HG02840 (cell line): ENCODE measurements around the gene TOMT.
"Not testable (repeated sequence)": the region's sequence is repeated elsewhere in the genome, so short reads cannot be mapped to it uniquely, and the experiment has no call there.

Experiments used
- ATAC-seq: cut with Tn5 transposase; IDR thresholded peaks from one replicate; pipeline ENCODE4 v1.9.1; 2021; ENCODE audit warnings: mild to moderate bottlenecking, moderate library complexity, moderate number of reproducible peaks; ENCODE audit not compliant: unreplicated experiment, low FRiP score

Gene TOMT

GRCh38 chr11:72123117-72123653 lies 17.5 kb downstream of the TOMT start:
- ATAC-seq, result no peak

GRCh38 chr11:72124046-72124445 lies 18.3 kb downstream of the TOMT start:
- ATAC-seq, result no peak

- no peak for ATAC-seq
Observed at GRCh38 chr11:72125956-72126355, 20.2 kb downstream of the TOMT start.

- no peak for ATAC-seq
Observed at GRCh38 chr11:72127923-72128322, 22.2 kb downstream of the TOMT start.

- ATAC-seq, result no peak
Observed at GRCh38 chr11:72129381-72129780, 23.7 kb downstream of the TOMT start.

- no peak for ATAC-seq
Observed at GRCh38 chr11:72132646-72133045, 26.9 kb downstream of the TOMT start.

GRCh38 chr11:72135473-72135872 lies 29.7 kb downstream of the TOMT start, which contains the start of gene FOLR3:
FOLR3 (plus strand) TSS chr11:72135725; CDS start chr11:72135953, 228 bp downstream.
- not testable (repeated sequence) for ATAC-seq

- ATAC-seq, result no peak
Observed at GRCh38 chr11:72135891-72136683, 30.4 kb downstream of the TOMT start.

GRCh38 chr11:72136684-72137262 lies 31.0 kb downstream of the TOMT start:
- ATAC-seq, result no peak

- ATAC-seq, result no peak
Observed at GRCh38 chr11:72138821-72139390, 33.2 kb downstream of the TOMT start.

- ATAC-seq, result no peak
Observed at GRCh38 chr11:72139500-72139899, 33.8 kb downstream of the TOMT start.

GRCh38 chr11:72140661-72141060 lies 34.9 kb downstream of the TOMT start:
- ATAC-seq, result no peak

GRCh38 chr11:72141066-72141465 lies 35.3 kb downstream of the TOMT start:
- no peak for ATAC-seq

- not testable (repeated sequence) for ATAC-seq
Observed at GRCh38 chr11:72142086-72142485, 36.4 kb downstream of the TOMT start.

- ATAC-seq, result not testable (repeated sequence)
Observed at GRCh38 chr11:72142543-72142942, 36.8 kb downstream of the TOMT start.

- no peak for ATAC-seq
Observed at GRCh38 chr11:72144807-72145565, 39.3 kb downstream of the TOMT start.

GRCh38 chr11:72146625-72147024 lies 40.9 kb downstream of the TOMT start:
- ATAC-seq, result no peak

- no peak for ATAC-seq
Observed at GRCh38 chr11:72150882-72151281, 45.2 kb downstream of the TOMT start.

- not testable (repeated sequence) for ATAC-seq
Observed at GRCh38 chr11:72153874-72154273, 48.1 kb downstream of the TOMT start.

GRCh38 chr11:72154816-72155215 lies 49.1 kb downstream of the TOMT start:
- ATAC-seq, result no peak

GRCh38 chr11:72155751-72156150 lies 50.0 kb downstream of the TOMT start:
- no peak for ATAC-seq
